Transverse colon (tissue), 4 donors: ENCODE data around the gene HPS1. TPM values are rescaled to one million over a fixed set of nuclear protein-coding genes. Genes with fewer than 3 reads are reported as not detected.

ENCODE experiments used
- DNase-seq: peaks from one replicate; pipeline ENCODE4 v3.0.0-alpha.2; 2019
- H3K27ac ChIP-seq, 4 donors: fragments of 200-600 bp; sonication (generic); 2 replicates each; pipeline ENCODE4 v1.5.1; 2016 to 2018; ENCODE audit warnings: inconsistent platforms in 4 of 4
- H3K27me3 ChIP-seq: fragments of 200-600 bp; sonication (generic); 2 replicates; pipeline ENCODE4 v1.5.1; 2017; ENCODE audit warnings: inconsistent platforms
- H3K36me3 ChIP-seq, 4 donors: fragments of 200-600 bp; sonication (generic); 2 replicates each; pipeline ENCODE4 v1.5.1; 2017 to 2019; ENCODE audit warnings: inconsistent platforms in 4 of 4
- H3K4me1 ChIP-seq, 4 donors: fragments of 200-600 bp; sonication (generic); 2 replicates each; pipeline ENCODE4 v1.5.1; 2017 to 2020; ENCODE audit warnings: inconsistent platforms in 4 of 4
- H3K4me3 ChIP-seq, 4 donors: fragments of 200-600 bp; sonication (generic); 1 replicate in 1 of 4; 2 replicates in 3 of 4; pipeline versions ENCODE4 v1.5.1 to v1.6.1; 2017 to 2019; ENCODE audit warnings: inconsistent platforms in 4 of 4
- H3K9me3 ChIP-seq, 2 donors: fragments of 200-600 bp; sonication (generic); 2 replicates each; pipeline ENCODE4 v1.5.1; 2017 to 2019; ENCODE audit warnings: inconsistent platforms in 2 of 2
- EP300 ChIP-seq: sonication (generic); formaldehyde crosslinking; IDR thresholded peaks from one replicate; pipeline ENCODE4 v1.6.1; 2017; ENCODE audit warnings: antibody characterized with exemption, low read depth
- POLR2A ChIP-seq: fragments of 450-650 bp; IDR thresholded peaks from one replicate; pipeline ENCODE4 v1.6.1; 2016; ENCODE audit warnings: antibody characterized with exemption, mild to moderate bottlenecking, moderate library complexity
- POLR2AphosphoS5 ChIP-seq, 3 donors: sonication (generic); formaldehyde crosslinking; IDR thresholded peaks; one replicate each; pipeline ENCODE4 v1.6.1; 2016; ENCODE audit warnings: antibody characterized with exemption in 3 of 3
- WGBS, 2 donors: methylation state at CpG; one replicate each; pipeline ENCODE4 v1.1.5; 2018; ENCODE audit warnings: low coverage in 1 of 2; 5-methylcytosine and 5-hydroxymethylcytosine counted together
- in situ Hi-C, 4 donors: fragments of 200-750 bp; cut with MboI; loops; one replicate each; pipeline versions ENCODE4 v1.15.0 to v1.15.1; 2017; ENCODE audit warnings: low sequenced_read_pairs in 3 of 4, low pct_ligation_motif_present in 1 of 4, low pct_unique_long_range_greater_than_20kb in 1 of 4
- intact Hi-C: fragments of 100-400 bp; cut with DNase I; formaldehyde crosslinking; loops from one replicate; pipeline ENCODE4 v1.15.1; 2023; ENCODE audit warnings: low total_unique reads
- total RNA-seq, 4 donors: library from RNA; depleted of rRNA; stranded (reverse); fragments of >200 nt; gene quantifications; one replicate each; pipeline ENCODE4 v1.1.0, GENCODE V29; 2016
- TF ChIP-seq, protein P1 (sequence below), 5 experiments: fragments of 200-600 bp in 3 of 5; fragments of 450-650 bp in 2 of 5; sonication (generic) in 3 of 5; IDR thresholded peaks; 1 replicate in 2 of 5; 2 replicates in 3 of 5; pipeline ENCODE4 v1.5.1; 2016 to 2017; ENCODE audit warnings: antibody characterized with exemption in 5 of 5, inconsistent platforms in 3 of 5, mild to moderate bottlenecking in 2 of 5, moderate library complexity in 1 of 5

The HPS1 gene
- total RNA-seq, 4 donors from 2014 or later = 62.9 to 160 (median 95.1) TPM

DNA sequence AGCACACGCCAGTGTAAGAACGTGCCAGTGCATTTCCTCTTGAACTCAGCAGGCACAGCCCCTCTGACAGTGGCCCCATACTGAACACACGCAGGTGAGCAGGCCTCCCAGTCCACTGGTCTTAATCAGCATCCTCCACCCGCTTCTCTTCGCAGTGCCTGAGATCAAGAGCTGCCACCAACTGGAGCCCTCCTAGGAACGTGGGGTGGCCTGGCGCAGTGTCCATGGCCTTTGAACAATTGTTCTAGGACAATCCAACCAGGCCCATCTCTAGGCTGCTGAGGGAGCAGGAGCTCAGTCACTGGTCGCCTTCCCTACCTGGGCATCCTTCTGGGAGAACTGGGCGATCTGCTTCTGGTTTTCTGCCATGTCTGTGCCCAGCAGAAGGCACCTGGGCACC lies 47.0 kb downstream of the HPS1 start:
- no peaks in the 10 kb centered on the region for H3K9me3 ChIP-seq
- H3K27ac ChIP-seq = no peak overlapping the region
- in situ Hi-C loops = no loop called here
- no peaks in the 10 kb centered on the region for H3K36me3 ChIP-seq
- peaks cover 4 to 18% (median 11%) of the 10 kb centered on the region in 4 donors for H3K4me1 ChIP-seq
- no peak overlapping the region for H3K4me3 ChIP-seq
- intact Hi-C loops = no loop called here
- no peak for TF ChIP-seq POLR2A
- TF ChIP-seq EP300 = no peak
- TF ChIP-seq, protein P1, sequence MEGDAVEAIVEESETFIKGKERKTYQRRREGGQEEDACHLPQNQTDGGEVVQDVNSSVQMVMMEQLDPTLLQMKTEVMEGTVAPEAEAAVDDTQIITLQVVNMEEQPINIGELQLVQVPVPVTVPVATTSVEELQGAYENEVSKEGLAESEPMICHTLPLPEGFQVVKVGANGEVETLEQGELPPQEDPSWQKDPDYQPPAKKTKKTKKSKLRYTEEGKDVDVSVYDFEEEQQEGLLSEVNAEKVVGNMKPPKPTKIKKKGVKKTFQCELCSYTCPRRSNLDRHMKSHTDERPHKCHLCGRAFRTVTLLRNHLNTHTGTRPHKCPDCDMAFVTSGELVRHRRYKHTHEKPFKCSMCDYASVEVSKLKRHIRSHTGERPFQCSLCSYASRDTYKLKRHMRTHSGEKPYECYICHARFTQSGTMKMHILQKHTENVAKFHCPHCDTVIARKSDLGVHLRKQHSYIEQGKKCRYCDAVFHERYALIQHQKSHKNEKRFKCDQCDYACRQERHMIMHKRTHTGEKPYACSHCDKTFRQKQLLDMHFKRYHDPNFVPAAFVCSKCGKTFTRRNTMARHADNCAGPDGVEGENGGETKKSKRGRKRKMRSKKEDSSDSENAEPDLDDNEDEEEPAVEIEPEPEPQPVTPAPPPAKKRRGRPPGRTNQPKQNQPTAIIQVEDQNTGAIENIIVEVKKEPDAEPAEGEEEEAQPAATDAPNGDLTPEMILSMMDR (IDR thresholded peaks at IDR 0.05) = no peak
- no peak for TF ChIP-seq POLR2AphosphoS5 (IDR thresholded peaks at IDR 0.05)
- no peaks in the 10 kb centered on the region for H3K27me3 ChIP-seq
- no peak for DNase-seq
- WGBS, 2 donors = 91 to 100% methylated on average over 2 to 8 of the region's 9 CpGs

DNA sequence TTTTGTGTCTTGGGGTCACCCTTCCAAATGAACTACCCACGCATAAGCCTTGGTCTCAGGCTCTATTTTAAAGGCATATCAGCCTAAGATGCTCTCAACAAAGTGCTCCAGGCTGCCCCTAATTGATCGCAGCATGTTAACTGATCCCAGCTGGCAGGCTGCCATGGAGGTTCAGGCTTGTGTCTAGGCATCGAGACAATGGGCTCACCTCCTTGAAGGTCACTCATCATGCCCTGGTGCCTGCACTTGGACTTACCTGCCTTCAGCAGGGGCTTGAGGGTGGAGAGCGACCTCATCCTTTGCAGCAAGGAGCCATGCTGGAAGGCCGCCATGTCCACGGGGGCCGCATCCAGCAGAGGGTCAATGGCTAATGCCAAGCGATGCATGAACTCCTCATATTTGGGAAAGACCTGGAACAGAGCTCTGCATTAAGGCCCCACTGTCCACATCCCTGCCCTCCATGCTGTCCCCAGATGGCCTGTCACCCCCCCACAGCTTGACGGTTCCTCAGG lies 49.6 kb downstream of the HPS1 start:
- no peaks in the 10 kb centered on the region for H3K4me1 ChIP-seq
- no peaks in the 10 kb centered on the region for H3K36me3 ChIP-seq
- WGBS, 2 donors = 97% methylated on average over 8 of the region's 9 CpGs; no CpG with 5 or more reads in 1 of the 2 donors
- no peak overlapping the region for H3K27ac ChIP-seq
- H3K4me3 ChIP-seq = no peak overlapping the region
- H3K9me3 ChIP-seq = no peaks in the 10 kb centered on the region
- no peak for TF ChIP-seq EP300
- no peak for TF ChIP-seq POLR2AphosphoS5 (IDR thresholded peaks at IDR 0.05)
- TF ChIP-seq, protein P1 (IDR thresholded peaks at IDR 0.05) = no peak
- no peak for TF ChIP-seq POLR2A
- in situ Hi-C loops = no loop called here
- H3K27me3 ChIP-seq = no peaks in the 10 kb centered on the region
- intact Hi-C loops = no loop called here
- DNase-seq = no peak

DNA sequence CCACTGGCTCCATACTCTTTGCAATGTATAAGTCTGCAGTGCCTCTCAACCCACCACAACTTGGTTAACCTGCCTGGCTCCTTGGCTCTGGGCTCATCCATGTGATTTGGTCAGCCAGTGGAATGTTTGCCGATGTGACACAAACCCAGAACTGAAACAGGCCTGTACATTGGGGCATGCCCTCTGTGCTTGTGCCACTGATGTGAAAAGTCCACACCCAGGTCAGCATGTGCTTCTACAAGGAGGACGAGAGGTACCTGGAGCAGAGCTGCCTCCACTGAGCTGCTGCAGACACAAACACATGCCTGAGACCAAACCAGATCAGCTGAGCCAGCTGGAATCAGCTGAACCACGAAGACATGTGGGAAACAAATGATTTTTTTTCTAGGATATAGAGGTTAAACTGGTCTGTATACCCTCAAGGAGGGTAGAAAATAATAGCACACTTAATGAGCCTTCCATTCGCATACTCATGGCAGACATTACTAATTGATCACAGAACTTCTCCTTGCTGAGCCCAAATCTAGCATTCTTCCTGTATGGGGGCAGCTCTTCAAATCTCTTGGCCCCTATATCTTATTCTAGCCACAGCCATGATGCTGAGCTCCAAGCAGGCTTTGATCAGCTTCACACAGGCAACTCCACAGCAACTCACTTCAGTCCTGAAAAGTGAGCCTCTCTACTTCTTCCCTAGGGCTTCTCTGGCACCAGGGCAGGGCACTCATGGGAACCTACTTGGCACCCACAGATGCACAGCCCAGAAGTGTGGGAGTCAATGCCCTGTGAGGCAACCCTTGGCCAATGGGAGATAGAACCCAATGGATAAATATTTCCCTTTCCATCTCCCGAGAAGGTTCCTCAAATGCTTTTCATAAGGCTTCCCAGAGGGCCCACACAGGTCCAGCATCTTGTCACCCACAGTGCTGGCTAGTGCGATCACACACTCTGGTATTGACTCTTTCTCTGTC lies 50.4 kb downstream of the HPS1 start:
- H3K4me3 ChIP-seq = no peak overlapping the region
- in situ Hi-C loops = no loop called here
- intact Hi-C loops = no loop called here
- 94 to 100% methylated on average over 3 to 6 of the region's 6 CpGs for WGBS, 2 donors
- H3K27me3 ChIP-seq = no peaks in the 10 kb centered on the region
- no peaks in the 10 kb centered on the region for H3K4me1 ChIP-seq
- no peak for DNase-seq
- H3K36me3 ChIP-seq = no peaks in the 10 kb centered on the region
- no peak overlapping the region for H3K27ac ChIP-seq
- TF ChIP-seq POLR2AphosphoS5 (IDR thresholded peaks at IDR 0.05) (no peak), EP300 (no peak), POLR2A (no peak)
- TF ChIP-seq, protein P1 (IDR thresholded peaks at IDR 0.05) = no peak
- no peaks in the 10 kb centered on the region for H3K9me3 ChIP-seq

DNA sequence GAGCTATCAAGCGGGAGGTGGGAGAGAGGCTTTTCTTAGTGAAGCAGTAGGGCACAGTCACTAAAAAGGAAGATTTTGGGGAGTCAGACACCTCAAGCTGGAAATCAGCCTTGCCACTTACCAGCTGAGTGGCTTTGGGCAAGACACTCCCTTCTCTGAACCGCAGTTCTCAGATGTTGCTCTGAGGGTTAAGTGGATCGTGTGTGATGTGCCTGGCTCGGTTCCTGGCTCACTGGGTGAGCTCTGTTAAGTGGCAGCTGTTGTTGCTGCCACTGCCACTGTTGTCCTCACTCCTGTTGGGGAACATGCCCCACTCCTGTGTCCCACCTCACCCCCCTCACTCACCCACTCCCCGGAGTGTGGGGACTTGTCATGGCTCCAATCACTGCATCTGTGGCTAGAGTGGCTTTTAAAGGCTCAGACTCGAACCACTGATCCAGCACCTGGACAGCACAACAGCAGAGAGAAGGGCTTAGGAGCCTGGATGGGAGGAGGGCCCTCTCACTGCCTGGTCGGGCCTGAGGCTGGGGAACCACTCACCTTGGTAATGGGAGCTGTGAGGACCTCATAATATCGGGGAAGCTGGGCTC lies 51.8 kb downstream of the HPS1 start:
- Histone ChIP-seq H3K4me1 (no peaks in the 10 kb centered on the region), H3K4me3 (no peak overlapping the region), H3K9me3 (no peaks in the 10 kb centered on the region), H3K36me3 (no peaks in the 10 kb centered on the region), H3K27me3 (no peaks in the 10 kb centered on the region), H3K27ac (no peak overlapping the region)
- WGBS, 2 donors = 78 to 80% methylated on average over 1 to 8 of the region's 8 CpGs
- in situ Hi-C loops (no loop called here), intact Hi-C loops (no loop called here)
- TF ChIP-seq, protein P1 (IDR thresholded peaks at IDR 0.05) = no peak
- TF ChIP-seq POLR2AphosphoS5 (IDR thresholded peaks at IDR 0.05) (no peak), POLR2A (no peak), EP300 (no peak)
- DNase-seq = no peak
